NB4 (cell line): Measurements from ENCODE around the gene ZCCHC7.

Experiments
- DNase-seq: peaks from one replicate; pipeline ENCODE4 v3.0.0; 2010; ENCODE audit warnings: low read depth
- H3K4me3 ChIP-seq: one replicate; pipeline ENCODE4 v1.5.1; 2011; ENCODE audit warnings: mild to moderate bottlenecking, low read depth, low read length, moderate library complexity
- CTCF ChIP-seq: IDR thresholded peaks from one replicate; pipeline ENCODE4 v1.5.1; 2012; ENCODE audit warnings: low read depth, low read length
- MAX ChIP-seq: IDR thresholded peaks from 2 replicates; pipeline ENCODE4 v1.6.1; 2011; ENCODE audit warnings: low read depth, low read length
- MYC ChIP-seq: IDR thresholded peaks from 2 replicates; pipeline ENCODE4 v1.6.1; 2011; ENCODE audit warnings: low read depth, low read length
- POLR2A ChIP-seq: IDR thresholded peaks from 2 replicates; pipeline ENCODE4 v1.6.1; 2011; ENCODE audit warnings: mild to moderate bottlenecking; ENCODE audit not compliant: insufficient read length; ENCODE audit errors: extremely low read depth

The ZCCHC7 gene

GRCh38 chr9:37364751-37365360 lies 244.5 kb downstream of the ZCCHC7 start:
- no peak for TF ChIP-seq MAX
- peak; percentile 18 for DNase-seq
- H3K4me3 ChIP-seq = no peak overlapping the region

- no peak overlapping the region for H3K4me3 ChIP-seq
Observed at GRCh38 chr9:37369671-37370070, 249.3 kb downstream of the ZCCHC7 start.

GRCh38 chr9:37370282-37370681 lies 249.9 kb downstream of the ZCCHC7 start:
- DNase-seq = no peak
- H3K4me3 ChIP-seq = no peak overlapping the region
- TF ChIP-seq MAX (no peak), CTCF (no peak), MYC (no peak), POLR2A (no peak)

More at GRCh38 chr9:37369671-37370070, 249.3 kb downstream of the ZCCHC7 start:
- TF ChIP-seq CTCF (no peak), POLR2A (no peak), MAX (no peak), MYC (no peak)
- no peak for DNase-seq

GRCh38 chr9:37370968-37371563 lies 250.7 kb downstream of the ZCCHC7 start:
- peak; percentile 7 for DNase-seq
- no peak for TF ChIP-seq CTCF
- TF ChIP-seq POLR2A = no peak
- TF ChIP-seq MAX = no peak
- no peak for TF ChIP-seq MYC
- no peak overlapping the region for H3K4me3 ChIP-seq

GRCh38 chr9:37371565-37372464 lies 251.4 kb downstream of the ZCCHC7 start:
- no peak for TF ChIP-seq MYC
- no peak for TF ChIP-seq MAX
- no peak for TF ChIP-seq CTCF
- no peak for TF ChIP-seq POLR2A
- no peak overlapping the region for H3K4me3 ChIP-seq
- peak; percentile 24 for DNase-seq

GRCh38 chr9:37372839-37373238 lies 252.5 kb downstream of the ZCCHC7 start:
- TF ChIP-seq CTCF = no peak
- TF ChIP-seq MYC = no peak
- TF ChIP-seq POLR2A = no peak
- TF ChIP-seq MAX = no peak
- no peak overlapping the region for H3K4me3 ChIP-seq
- no peak for DNase-seq
